ENCODE results near the gene DGKZ.

GRCh38 chr11:46390331-46391171 lies 43.3 kb downstream of the DGKZ start:
- TF ChIP-seq CTCF (IDR thresholded peaks at IDR 0.05) (no peak), POLR2A (IDR thresholded peaks at IDR 0.05) (no peak)
